ENCODE data around the gene SLC25A21. TPM values are rescaled to one million over a fixed set of nuclear protein-coding genes. Genes with fewer than 3 reads are reported as not detected.

The SLC25A21 gene
- total RNA-seq, 1 experiment from 2014 or later: 7.1 TPM

DNA sequence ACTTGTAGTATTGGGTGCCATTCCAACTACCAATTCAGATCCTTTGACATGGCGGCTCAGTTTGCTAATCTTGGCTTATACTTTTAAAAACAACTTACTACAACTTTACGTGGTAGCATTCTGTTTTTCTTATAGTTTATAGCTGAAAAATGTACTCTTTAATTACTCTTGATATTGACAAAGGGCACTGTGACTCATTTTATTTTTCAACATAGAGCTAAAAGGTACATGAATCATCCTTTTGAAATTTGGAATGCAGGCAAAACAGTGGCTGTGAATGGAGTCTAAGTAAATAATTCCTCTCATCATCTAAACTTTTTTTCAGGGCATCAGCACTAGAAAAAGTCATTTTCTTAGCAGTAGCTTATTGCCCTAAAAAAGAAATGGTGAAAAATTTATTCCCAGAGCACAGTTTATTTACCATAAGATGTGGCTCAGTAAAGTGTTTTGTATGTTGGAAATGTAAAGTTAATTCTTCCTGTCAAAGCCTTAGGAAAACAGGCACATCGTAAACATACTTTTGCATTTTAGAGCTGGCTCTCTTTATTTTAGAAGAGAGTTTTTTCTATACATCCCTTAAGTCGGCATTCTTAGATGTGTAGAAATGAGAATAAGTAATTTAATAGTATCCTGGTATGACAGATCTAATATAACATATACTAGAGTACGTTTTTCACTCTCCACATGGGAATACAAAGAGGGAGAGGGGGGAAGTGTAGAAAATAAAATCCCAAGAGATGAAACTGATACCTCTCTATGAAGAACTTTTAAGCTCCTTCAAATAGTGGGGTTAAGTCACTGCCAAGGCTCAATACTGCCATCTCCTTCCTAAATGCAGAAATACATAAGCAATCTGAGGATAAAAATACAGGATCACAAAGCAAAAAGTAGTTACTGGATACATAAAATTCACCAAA is 55.2 kb downstream of the SLC25A21 start:
- H4K20me1 ChIP-seq (ENCODE audit: control insufficient read depth, insufficient read depth, insufficient read length): no peaks in the 10 kb centered on the region
- H3T11ph ChIP-seq (ENCODE audit: low read length): no peak overlapping the region
- no peak overlapping the region for H3K23ac ChIP-seq (ENCODE audit: insufficient read length, low read depth, low read length)
- Mint-ChIP-seq H3K36me3 (ENCODE audit: insufficient read depth in 1 of 3, low read depth in 3 of 3) (peaks cover 3 to 15% (median 6%) of the 10 kb centered on the region in 3 experiments; a peak in 5 of 7 replicates), H3K4me1 (peaks cover 2 to 11% of the 10 kb centered on the region in 2 experiments), H3K27me3 (ENCODE audit: low read depth) (no peaks in the 10 kb centered on the region), H3K4me3 (no peak overlapping the region), H3K27ac (no peak overlapping the region), H3K9me3 (peaks cover 3 to 5% of the 10 kb centered on the region in 2 experiments; a peak in 3 of 5 replicates)
- no peak overlapping the region for H3K14ac ChIP-seq (ENCODE audit: insufficient read depth, low read length)
- peak; percentile 47; the same call in 2 of the 3 replicates for TF ChIP-seq CTCF (conservative IDR thresholded peaks at IDR 0.05)
- H3K4me2 ChIP-seq (ENCODE audit: insufficient read depth, insufficient read length, low read length): no peak overlapping the region
- H3K9ac ChIP-seq (ENCODE audit: extremely low read depth, insufficient read length, low read length): no peak overlapping the region
- H4K8ac ChIP-seq (replicated peaks; ENCODE audit: insufficient read length, low read depth, low read length): no peak overlapping the region
- H3K23me2 ChIP-seq (ENCODE audit: insufficient read length, low read depth, low read length, poor library complexity, severe bottlenecking): no peaks in the 10 kb centered on the region
- H2BK20ac ChIP-seq (ENCODE audit: low read depth, low read length, poor library complexity, severe bottlenecking): no peak overlapping the region
- no peak overlapping the region for H2BK120ac ChIP-seq (ENCODE audit: low read depth, low read length, poor library complexity, severe bottlenecking)
- no peaks in the 10 kb centered on the region for H3K27me3 ChIP-seq (ENCODE audit: insufficient read depth, low read length)
- DNase-seq: no peak
- no peak overlapping the region for H2BK15ac ChIP-seq (ENCODE audit: low read depth, low read length)
- no peak overlapping the region for H2BK12ac ChIP-seq (ENCODE audit: insufficient read length, low read depth, low read length)
- H3K79me2 ChIP-seq (ENCODE audit: insufficient read depth, low read length): no peaks in the 10 kb centered on the region
- H4K5ac ChIP-seq (ENCODE audit: insufficient read length, low read depth, low read length): no peak overlapping the region
- H3K79me1 ChIP-seq (ENCODE audit: insufficient read depth, low read depth, low read length, poor library complexity, severe bottlenecking): no peaks in the 10 kb centered on the region
- no peak overlapping the region for H4K91ac ChIP-seq (ENCODE audit: insufficient read length, low read depth, low read length)
- no peak overlapping the region for H2AFZ ChIP-seq (ENCODE audit: low read length)
- no peak overlapping the region for H3K18ac ChIP-seq (ENCODE audit: insufficient read length, low read depth, low read length)
- H3K4me1 ChIP-seq (ENCODE audit: insufficient read depth, low read length): no peaks in the 10 kb centered on the region
- H3K27ac ChIP-seq (ENCODE audit: insufficient read length, low read depth, low read length): no peak overlapping the region
- WGBS (ENCODE audit: extremely low coverage, insufficient read length, low lambda C conversion rate): no CpG with 5 or more reads among the region's 5 CpGs
- H3K56ac ChIP-seq (ENCODE audit: insufficient read length, low read depth, low read length): no peak overlapping the region
- H2AK5ac ChIP-seq (ENCODE audit: insufficient read length, low read length): no peak overlapping the region
- no peak overlapping the region for H2BK5ac ChIP-seq (ENCODE audit: insufficient read length, low read length)
- H3K9me3 ChIP-seq (ENCODE audit: control insufficient read depth, low read depth, low read length): no peaks in the 10 kb centered on the region
- no peak overlapping the region for H3K4ac ChIP-seq (ENCODE audit: low read depth, low read length)

Data from H9 (cell line).